Measurements from ENCODE around the gene FAAH.
A peak's percentile ranks its signal among the peaks of the same experiment; 100 is the strongest.
"Not testable (repeated sequence)": the region's sequence is repeated elsewhere in the genome, so short reads cannot be mapped to it uniquely, and the experiment has no call there.

FAAH gene

GRCh38 chr1:46394108-46394871 lies at the start of gene FAAH:
FAAH (plus strand) TSS chr1:46394317; CDS start chr1:46394349, 32 bp downstream.
- no peaks in the 10 kb centered on the region for H3K27me3 ChIP-seq (ENCODE audit: control insufficient read depth, insufficient read depth, low read length)
- no CpG with 5 or more reads among the region's 75 CpGs for WGBS (ENCODE audit: insufficient coverage, insufficient read length)
- no peaks in the 10 kb centered on the region for H3K36me3 ChIP-seq (ENCODE audit: control insufficient read depth, insufficient read depth, low read length)
- peaks cover 4% of the 10 kb centered on the region; the same call in 1 of the 2 replicates for H3K4me1 ChIP-seq (ENCODE audit: control insufficient read depth, insufficient read depth, low read length)
- no peak for DNase-seq (ENCODE audit: low read depth, low spot score)
- peak within 1 kb of the TSS; percentile 55; the same call in 1 of the 2 replicates for H3K4me3 ChIP-seq (ENCODE audit: low read length)
- peaks cover 2% of the 10 kb centered on the region for H3K9me3 ChIP-seq (ENCODE audit: control insufficient read depth, insufficient read depth, low read length)
- H3K27ac ChIP-seq (ENCODE audit: low read length) = no peak within 1 kb of the TSS

- no peak overlapping the region for H3K27ac ChIP-seq (ENCODE audit: low read length)
- WGBS (ENCODE audit: insufficient coverage, insufficient read length) = no CpG with 5 or more reads among the region's 3 CpGs
- no peak overlapping the region for H3K4me3 ChIP-seq (ENCODE audit: low read length)
- peaks cover 20% of the 10 kb centered on the region; the same call in 1 of the 2 replicates for H3K36me3 ChIP-seq (ENCODE audit: control insufficient read depth, insufficient read depth, low read length)
- H3K4me1 ChIP-seq (ENCODE audit: control insufficient read depth, insufficient read depth, low read length) = peaks cover 2% of the 10 kb centered on the region; the same call in 1 of the 2 replicates
- no peaks in the 10 kb centered on the region for H3K27me3 ChIP-seq (ENCODE audit: control insufficient read depth, insufficient read depth, low read length)
- DNase-seq (ENCODE audit: low read depth, low spot score) = no peak
- H3K9me3 ChIP-seq (ENCODE audit: control insufficient read depth, insufficient read depth, low read length) = no peaks in the 10 kb centered on the region
Observed at GRCh38 chr1:46344481-46344880, 49.6 kb upstream of the FAAH start.

- DNase-seq (ENCODE audit: low read depth, low spot score) = no peak
- H3K9me3 ChIP-seq (ENCODE audit: control insufficient read depth, insufficient read depth, low read length) = no peaks in the 10 kb centered on the region
- H3K36me3 ChIP-seq (ENCODE audit: control insufficient read depth, insufficient read depth, low read length) = peaks cover 25% of the 10 kb centered on the region; the same call in 1 of the 2 replicates
- H3K27ac ChIP-seq (ENCODE audit: low read length) = no peak overlapping the region
- no peaks in the 10 kb centered on the region for H3K27me3 ChIP-seq (ENCODE audit: control insufficient read depth, insufficient read depth, low read length)
- no peaks in the 10 kb centered on the region for H3K4me1 ChIP-seq (ENCODE audit: control insufficient read depth, insufficient read depth, low read length)
- H3K4me3 ChIP-seq (ENCODE audit: low read length) = no peak overlapping the region
Observed at GRCh38 chr1:46345281-46345680, 48.8 kb upstream of the FAAH start.

GRCh38 chr1:46352363-46352762 lies 41.8 kb upstream of the FAAH start:
- no peaks in the 10 kb centered on the region for H3K4me1 ChIP-seq (ENCODE audit: control insufficient read depth, insufficient read depth, low read length)
- no peaks in the 10 kb centered on the region for H3K9me3 ChIP-seq (ENCODE audit: control insufficient read depth, insufficient read depth, low read length)
- no peak overlapping the region for H3K27ac ChIP-seq (ENCODE audit: low read length)
- H3K27me3 ChIP-seq (ENCODE audit: control insufficient read depth, insufficient read depth, low read length) = no peaks in the 10 kb centered on the region
- no peak for DNase-seq (ENCODE audit: low read depth, low spot score)
- H3K4me3 ChIP-seq (ENCODE audit: low read length) = no peak overlapping the region
- peaks cover 18% of the 10 kb centered on the region; the same call in 1 of the 2 replicates for H3K36me3 ChIP-seq (ENCODE audit: control insufficient read depth, insufficient read depth, low read length)
- no CpG with 5 or more reads among the region's 2 CpGs for WGBS (ENCODE audit: insufficient coverage, insufficient read length)

GRCh38 chr1:46355920-46356319 lies 38.2 kb upstream of the FAAH start:
- not testable (repeated sequence) for H3K4me3 ChIP-seq (ENCODE audit: low read length); DNase-seq (ENCODE audit: low read depth, low spot score); H3K27me3 ChIP-seq (ENCODE audit: control insufficient read depth, insufficient read depth, low read length); H3K9me3 ChIP-seq (ENCODE audit: control insufficient read depth, insufficient read depth, low read length); H3K27ac ChIP-seq (ENCODE audit: low read length); H3K4me1 ChIP-seq (ENCODE audit: control insufficient read depth, insufficient read depth, low read length)
- no CpG with 5 or more reads among the region's 5 CpGs for WGBS (ENCODE audit: insufficient coverage, insufficient read length)
- peaks cover 11% of the 10 kb centered on the region; the same call in 1 of the 2 replicates for H3K36me3 ChIP-seq (ENCODE audit: control insufficient read depth, insufficient read depth, low read length)

- H3K4me1 ChIP-seq (ENCODE audit: control insufficient read depth, insufficient read depth, low read length) = no peaks in the 10 kb centered on the region
- no peak overlapping the region for H3K4me3 ChIP-seq (ENCODE audit: low read length)
- no CpG with 5 or more reads among the region's 3 CpGs for WGBS (ENCODE audit: insufficient coverage, insufficient read length)
- peaks cover 13% of the 10 kb centered on the region; the same call in 1 of the 2 replicates for H3K36me3 ChIP-seq (ENCODE audit: control insufficient read depth, insufficient read depth, low read length)
- H3K27me3 ChIP-seq (ENCODE audit: control insufficient read depth, insufficient read depth, low read length) = no peaks in the 10 kb centered on the region
- no peaks in the 10 kb centered on the region for H3K9me3 ChIP-seq (ENCODE audit: control insufficient read depth, insufficient read depth, low read length)
- DNase-seq (ENCODE audit: low read depth, low spot score) = no peak
- no peak overlapping the region for H3K27ac ChIP-seq (ENCODE audit: low read length)
Observed at GRCh38 chr1:46362158-46362557, 32.0 kb upstream of the FAAH start.

- Histone ChIP-seq H3K4me1 (ENCODE audit: control insufficient read depth, insufficient read depth, low read length) (no peaks in the 10 kb centered on the region), H3K9me3 (ENCODE audit: control insufficient read depth, insufficient read depth, low read length) (no peaks in the 10 kb centered on the region), H3K27ac (ENCODE audit: low read length) (no peak overlapping the region), H3K36me3 (ENCODE audit: control insufficient read depth, insufficient read depth, low read length) (peaks cover 13% of the 10 kb centered on the region; the same call in 1 of the 2 replicates), H3K4me3 (ENCODE audit: low read length) (no peak overlapping the region), H3K27me3 (ENCODE audit: control insufficient read depth, insufficient read depth, low read length) (no peaks in the 10 kb centered on the region)
- WGBS (ENCODE audit: insufficient coverage, insufficient read length) = no CpG with 5 or more reads among the region's 5 CpGs
- DNase-seq (ENCODE audit: low read depth, low spot score) = no peak
Observed at GRCh38 chr1:46363121-46363520, 31.0 kb upstream of the FAAH start.

GRCh38 chr1:46364612-46365011 lies 29.5 kb upstream of the FAAH start:
- H3K9me3 ChIP-seq (ENCODE audit: control insufficient read depth, insufficient read depth, low read length) = no peaks in the 10 kb centered on the region
- no peak overlapping the region for H3K4me3 ChIP-seq (ENCODE audit: low read length)
- H3K27me3 ChIP-seq (ENCODE audit: control insufficient read depth, insufficient read depth, low read length) = no peaks in the 10 kb centered on the region
- H3K36me3 ChIP-seq (ENCODE audit: control insufficient read depth, insufficient read depth, low read length) = peaks cover 13% of the 10 kb centered on the region; the same call in 1 of the 2 replicates
- H3K27ac ChIP-seq (ENCODE audit: low read length) = no peak overlapping the region
- WGBS (ENCODE audit: insufficient coverage, insufficient read length) = no CpG with 5 or more reads among the region's 5 CpGs
- no peak for DNase-seq (ENCODE audit: low read depth, low spot score)
- H3K4me1 ChIP-seq (ENCODE audit: control insufficient read depth, insufficient read depth, low read length) = no peaks in the 10 kb centered on the region

- H3K36me3 ChIP-seq (ENCODE audit: control insufficient read depth, insufficient read depth, low read length); H3K9me3 ChIP-seq (ENCODE audit: control insufficient read depth, insufficient read depth, low read length); DNase-seq (ENCODE audit: low read depth, low spot score); H3K27me3 ChIP-seq (ENCODE audit: control insufficient read depth, insufficient read depth, low read length); H3K4me3 ChIP-seq (ENCODE audit: low read length); H3K4me1 ChIP-seq (ENCODE audit: control insufficient read depth, insufficient read depth, low read length); H3K27ac ChIP-seq (ENCODE audit: low read length): not testable (repeated sequence)
- no CpG with 5 or more reads among the region's 8 CpGs for WGBS (ENCODE audit: insufficient coverage, insufficient read length)
Observed at GRCh38 chr1:46365796-46366195, 28.3 kb upstream of the FAAH start.

GRCh38 chr1:46367072-46367471 lies 27.0 kb upstream of the FAAH start:
- H3K36me3 ChIP-seq (ENCODE audit: control insufficient read depth, insufficient read depth, low read length) = no peaks in the 10 kb centered on the region; the same call in 1 of the 2 replicates
- no CpG with 5 or more reads among the region's 3 CpGs for WGBS (ENCODE audit: insufficient coverage, insufficient read length)
- no peak for DNase-seq (ENCODE audit: low read depth, low spot score)

GRCh38 chr1:46367701-46368100 lies 26.4 kb upstream of the FAAH start:
- H3K27me3 ChIP-seq (ENCODE audit: control insufficient read depth, insufficient read depth, low read length); H3K9me3 ChIP-seq (ENCODE audit: control insufficient read depth, insufficient read depth, low read length); H3K27ac ChIP-seq (ENCODE audit: low read length); H3K4me1 ChIP-seq (ENCODE audit: control insufficient read depth, insufficient read depth, low read length); H3K36me3 ChIP-seq (ENCODE audit: control insufficient read depth, insufficient read depth, low read length); H3K4me3 ChIP-seq (ENCODE audit: low read length); DNase-seq (ENCODE audit: low read depth, low spot score): not testable (repeated sequence)
- no CpG with 5 or more reads among the region's 8 CpGs for WGBS (ENCODE audit: insufficient coverage, insufficient read length)

More at GRCh38 chr1:46367072-46367471, 27.0 kb upstream of the FAAH start:
- Histone ChIP-seq H3K27me3 (ENCODE audit: control insufficient read depth, insufficient read depth, low read length) (no peaks in the 10 kb centered on the region), H3K9me3 (ENCODE audit: control insufficient read depth, insufficient read depth, low read length) (no peaks in the 10 kb centered on the region), H3K4me3 (ENCODE audit: low read length) (no peak overlapping the region), H3K27ac (ENCODE audit: low read length) (no peak overlapping the region), H3K4me1 (ENCODE audit: control insufficient read depth, insufficient read depth, low read length) (no peaks in the 10 kb centered on the region)

Data from iPS DF 6.9 (cell line).